Aorta (tissue), 4 donors: ENCODE measurements around the gene RNF166. TPM values are rescaled to one million over a fixed set of nuclear protein-coding genes. Genes with fewer than 3 reads are reported as not detected.

ENCODE experiments used
- microRNA-seq, 2 donors: library from miRNA; unstranded; fragments of <30 nt; microRNA quantifications; one replicate each; pipeline ENCODE4 v1.2.0, GENCODE V29; 2020
- polyA plus RNA-seq, 2 donors: library from polyadenylated mRNA; stranded (reverse); fragments of 200-250 nt; gene quantifications; one replicate each; pipeline ENCODE4 v1.2.3, GENCODE V29; 2013
- total RNA-seq, 2 donors: library from RNA; stranded (reverse); fragmentation: NEBNext Ultra II Directional; extraction: Animal tissue kit (Norgen Biotek cat#: 25700); gene quantifications; one replicate each; pipeline ENCODE4 v1.2.1, GENCODE V29; 2021
- donor health status: healthy with polysubstance abuse.
- donor health status: Bipolar disorder and iron deficiency.
- donor health status: DM: no; HTN: no; CAD: no.
- donor health status: DM: yes; HTN: yes; CAD: no.

RNF166 gene
- total and polyA plus RNA-seq, 4 donors, result 16.2 to 39.4 (median 22.7) TPM

Small RNA genes lying within 50 kb of the gene (microRNA-seq; reads per million reads assigned to microRNA genes)
- gene MIR4722, result 0 reads per million in 2 donors

Other genes with a start within 250 kb of the RNF166 start
- gene ZC3H18, start 136.0 kb downstream of the RNF166 start, total RNA-seq, result 10 to 100 TPM; 37.7 to 38.5 TPM
- gene ZC3H18, start 136.0 kb downstream of the RNF166 start, polyA plus RNA-seq, result 10 to 100 TPM; 12.4 to 19.3 TPM
- gene IL17C, start 67.8 kb downstream of the RNF166 start, total RNA-seq, result not detected
- gene IL17C, start 67.8 kb downstream of the RNF166 start, polyA plus RNA-seq, result not detected
- gene CYBA, start 55.4 kb downstream of the RNF166 start, total RNA-seq, result 100 to 1,000 TPM in 1 of 2 donors, 10 to 100 TPM in 1; 79.2 to 148 TPM
- gene CYBA, start 55.4 kb downstream of the RNF166 start, polyA plus RNA-seq, result 100 to 1,000 TPM in 1 of 2 donors, 10 to 100 TPM in 1; 99.0 to 107 TPM
- 10 to 100 TPM; 26.0 to 26.6 TPM for gene MVD, start 43.3 kb downstream of the RNF166 start, total RNA-seq
- 10 to 100 TPM; 19.8 to 57.6 TPM for gene MVD, start 43.3 kb downstream of the RNF166 start, polyA plus RNA-seq
- under 1 TPM; 0.27 to 0.71 TPM for gene SNAI3, start 19.9 kb downstream of the RNF166 start, total RNA-seq
- gene SNAI3, start 19.9 kb downstream of the RNF166 start, polyA plus RNA-seq, result 1 to 10 TPM in 1 of 2 donors, not detected in 1; 1.6 TPM
- 10 to 100 TPM; 15.8 to 17.0 TPM for gene CTU2, start 95 bp upstream of the RNF166 start, total RNA-seq
- gene CTU2, start 95 bp upstream of the RNF166 start, polyA plus RNA-seq, result 10 to 100 TPM in 1 of 2 donors, 1 to 10 TPM in 1; 4.0 to 18.4 TPM
- gene PIEZO1, start 78.8 kb upstream of the RNF166 start, total RNA-seq, result 100 to 1,000 TPM; 101 to 120 TPM
- gene PIEZO1, start 78.8 kb upstream of the RNF166 start, polyA plus RNA-seq, result 100 to 1,000 TPM in 1 of 2 donors, 10 to 100 TPM in 1; 35.9 to 205 TPM
- gene CDT1, start 97.4 kb upstream of the RNF166 start, total RNA-seq, result 1 to 10 TPM in 1 of 2 donors, under 1 TPM in 1; 0.88 to 1.5 TPM
- 1 to 10 TPM in 1 of 2 donors, under 1 TPM in 1; 0.05 to 1.0 TPM for gene CDT1, start 97.4 kb upstream of the RNF166 start, polyA plus RNA-seq
- gene APRT, start 105.5 kb upstream of the RNF166 start, total RNA-seq, result 10 to 100 TPM; 60.2 to 61.3 TPM
- gene APRT, start 105.5 kb upstream of the RNF166 start, polyA plus RNA-seq, result 100 to 1,000 TPM in 1 of 2 donors, 10 to 100 TPM in 1; 88.6 to 116 TPM
- 10 to 100 TPM; 29.5 to 44.1 TPM for gene GALNS, start 150.5 kb upstream of the RNF166 start, total RNA-seq
- 10 to 100 TPM in 1 of 2 donors, 1 to 10 TPM in 1; 9.3 to 28.2 TPM for gene GALNS, start 150.5 kb upstream of the RNF166 start, polyA plus RNA-seq
- gene TRAPPC2L, start 150.7 kb upstream of the RNF166 start, total RNA-seq, result 10 to 100 TPM; 27.8 to 31.2 TPM
- gene TRAPPC2L, start 150.7 kb upstream of the RNF166 start, polyA plus RNA-seq, result 10 to 100 TPM; 53.9 to 54.1 TPM
- gene PABPN1L, start 160.3 kb upstream of the RNF166 start, total RNA-seq, result not detected
- not detected for gene PABPN1L, start 160.3 kb upstream of the RNF166 start, polyA plus RNA-seq